NCI-H1930 (cell line): ENCODE data around the gene FAT2.

ENCODE experiments used
- DNase-seq, 2 experiments: peaks; one replicate each; lab custom pipeline; 2025; lab: John Stamatoyannopoulos, UW

Gene FAT2, protein sequence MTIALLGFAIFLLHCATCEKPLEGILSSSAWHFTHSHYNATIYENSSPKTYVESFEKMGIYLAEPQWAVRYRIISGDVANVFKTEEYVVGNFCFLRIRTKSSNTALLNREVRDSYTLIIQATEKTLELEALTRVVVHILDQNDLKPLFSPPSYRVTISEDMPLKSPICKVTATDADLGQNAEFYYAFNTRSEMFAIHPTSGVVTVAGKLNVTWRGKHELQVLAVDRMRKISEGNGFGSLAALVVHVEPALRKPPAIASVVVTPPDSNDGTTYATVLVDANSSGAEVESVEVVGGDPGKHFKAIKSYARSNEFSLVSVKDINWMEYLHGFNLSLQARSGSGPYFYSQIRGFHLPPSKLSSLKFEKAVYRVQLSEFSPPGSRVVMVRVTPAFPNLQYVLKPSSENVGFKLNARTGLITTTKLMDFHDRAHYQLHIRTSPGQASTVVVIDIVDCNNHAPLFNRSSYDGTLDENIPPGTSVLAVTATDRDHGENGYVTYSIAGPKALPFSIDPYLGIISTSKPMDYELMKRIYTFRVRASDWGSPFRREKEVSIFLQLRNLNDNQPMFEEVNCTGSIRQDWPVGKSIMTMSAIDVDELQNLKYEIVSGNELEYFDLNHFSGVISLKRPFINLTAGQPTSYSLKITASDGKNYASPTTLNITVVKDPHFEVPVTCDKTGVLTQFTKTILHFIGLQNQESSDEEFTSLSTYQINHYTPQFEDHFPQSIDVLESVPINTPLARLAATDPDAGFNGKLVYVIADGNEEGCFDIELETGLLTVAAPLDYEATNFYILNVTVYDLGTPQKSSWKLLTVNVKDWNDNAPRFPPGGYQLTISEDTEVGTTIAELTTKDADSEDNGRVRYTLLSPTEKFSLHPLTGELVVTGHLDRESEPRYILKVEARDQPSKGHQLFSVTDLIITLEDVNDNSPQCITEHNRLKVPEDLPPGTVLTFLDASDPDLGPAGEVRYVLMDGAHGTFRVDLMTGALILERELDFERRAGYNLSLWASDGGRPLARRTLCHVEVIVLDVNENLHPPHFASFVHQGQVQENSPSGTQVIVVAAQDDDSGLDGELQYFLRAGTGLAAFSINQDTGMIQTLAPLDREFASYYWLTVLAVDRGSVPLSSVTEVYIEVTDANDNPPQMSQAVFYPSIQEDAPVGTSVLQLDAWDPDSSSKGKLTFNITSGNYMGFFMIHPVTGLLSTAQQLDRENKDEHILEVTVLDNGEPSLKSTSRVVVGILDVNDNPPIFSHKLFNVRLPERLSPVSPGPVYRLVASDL (N-terminal part only)

DNA sequence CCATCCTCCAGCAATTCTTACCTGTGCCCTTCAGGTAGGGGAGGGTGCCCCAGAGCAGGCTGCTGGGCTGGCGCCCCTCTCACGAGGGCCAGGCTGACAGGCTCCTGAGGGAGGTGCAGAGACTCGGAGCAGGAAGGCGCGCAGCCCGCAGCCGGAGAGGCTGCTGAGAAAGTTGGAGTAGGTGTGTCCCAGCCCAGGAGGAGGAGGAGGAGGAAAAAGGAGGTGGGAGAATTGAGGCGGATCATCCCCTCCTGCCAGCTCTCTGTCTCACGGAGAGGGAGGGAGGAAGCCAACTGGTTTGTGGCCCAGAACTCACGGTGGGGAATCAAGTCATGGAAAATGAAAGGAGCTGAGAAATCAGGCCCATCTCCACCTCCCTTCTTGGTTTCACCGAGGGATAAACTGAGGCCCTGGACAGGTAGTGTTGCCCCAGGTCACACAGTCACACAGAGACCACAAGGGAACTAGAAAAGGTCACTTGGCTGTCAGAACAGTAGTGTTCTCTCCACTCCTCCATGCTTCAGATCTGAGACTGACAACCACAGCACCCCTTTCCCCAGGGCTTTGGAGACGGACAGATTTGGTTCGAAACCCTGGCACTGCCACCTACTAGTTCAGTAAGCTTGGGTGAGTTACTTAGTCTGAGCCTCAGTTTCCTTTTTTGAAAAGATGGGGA, at the start of gene FAT2:
Gene FAT2, minus strand, starts transcription at position 188 of the 676 bp plus-strand sequence. CDS start 22,400 bp downstream, outside the sequence.
- DNase-seq: no peak

GRCh38 chr5:151638619-151639018, 47.5 kb upstream of the FAT2 start:
- no peak for DNase-seq

DNA sequence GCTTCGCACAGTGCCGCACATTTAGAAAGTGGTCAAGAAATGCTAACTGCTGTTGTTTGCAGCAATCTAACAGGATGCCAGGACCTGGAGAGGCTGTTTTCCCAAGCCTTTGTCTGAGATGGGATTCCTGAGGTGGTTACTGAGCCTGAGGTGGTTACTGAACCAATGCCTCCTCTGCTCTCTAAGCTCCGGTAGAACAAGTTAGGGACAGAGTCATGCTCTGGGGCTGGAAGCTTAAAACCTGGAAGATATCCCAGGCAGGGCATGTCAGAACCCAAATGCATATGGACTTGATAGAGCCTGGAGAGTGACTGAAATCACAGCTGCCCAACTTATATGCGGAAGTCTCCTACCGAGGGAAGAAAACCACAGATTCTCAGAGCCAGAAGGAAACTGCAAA, 46.5 kb upstream of the FAT2 start:
- no peak for DNase-seq

GRCh38 chr5:151633892-151634291, 42.8 kb upstream of the FAT2 start:
- no peak for DNase-seq

- no peak for DNase-seq
These were observed 41.8 kb upstream of the FAT2 start for GRCh38 chr5:151632941-151633340.

DNA sequence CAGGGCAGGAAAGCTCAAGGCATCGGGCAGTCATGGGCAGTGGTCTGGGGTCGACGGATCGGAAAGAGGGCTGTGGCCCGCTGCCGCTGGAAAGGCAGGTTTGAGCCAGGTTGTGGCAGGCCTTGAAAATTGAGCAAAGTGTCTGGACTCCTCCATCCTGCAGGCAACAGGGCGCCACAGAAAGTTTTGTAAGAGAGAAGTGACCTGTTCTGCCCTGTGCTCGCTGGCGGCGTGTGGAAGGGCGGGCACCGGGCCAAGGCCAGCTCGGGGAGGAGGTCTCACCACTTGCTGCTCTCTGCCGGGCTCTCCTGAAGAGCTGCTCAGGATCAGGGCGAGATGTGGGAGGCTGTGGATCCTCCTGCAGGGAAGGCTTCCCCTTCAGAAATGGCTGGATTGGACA, 41.4 kb upstream of the FAT2 start:
- DNase-seq: no peak

GRCh38 chr5:151631941-151632340, 40.8 kb upstream of the FAT2 start:
- no peak for DNase-seq

GRCh38 chr5:151630088-151630487, 39.0 kb upstream of the FAT2 start:
- DNase-seq: no peak

DNA sequence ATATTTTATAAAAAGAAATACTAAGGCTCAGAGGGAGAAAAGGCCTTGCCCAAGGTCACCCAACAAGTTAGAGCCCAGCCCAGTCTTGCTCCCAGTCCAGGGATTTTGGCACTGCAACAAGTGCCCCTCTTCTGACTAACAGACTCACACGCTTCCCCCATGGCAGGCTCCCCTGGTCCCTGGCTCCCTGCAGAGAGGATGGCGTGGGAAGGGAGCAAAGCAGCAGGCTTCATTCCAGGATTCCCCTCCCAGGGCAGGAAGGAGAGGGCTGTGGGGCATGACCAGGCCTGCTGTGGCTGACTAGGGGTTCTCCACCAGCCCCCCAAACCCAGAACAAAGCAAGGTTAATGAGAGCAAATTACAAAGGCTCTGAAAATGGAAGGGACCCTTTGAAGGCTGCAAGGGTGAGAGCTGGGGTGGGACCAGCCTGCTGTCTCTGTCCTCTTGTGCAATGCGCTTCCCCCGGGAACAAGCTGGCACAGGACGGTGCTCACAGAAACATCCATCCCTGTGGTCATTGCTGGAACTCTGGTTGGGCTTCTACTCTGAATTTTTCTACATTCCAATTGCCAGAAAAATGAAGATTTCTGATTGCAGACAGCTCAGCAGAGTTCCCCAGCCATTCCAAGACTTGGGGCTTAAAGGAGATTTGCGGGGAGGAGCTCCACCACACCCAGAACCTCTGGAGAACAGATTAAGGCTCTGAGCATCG, 37.1 kb upstream of the FAT2 start:
- DNase-seq: no peak

DNA sequence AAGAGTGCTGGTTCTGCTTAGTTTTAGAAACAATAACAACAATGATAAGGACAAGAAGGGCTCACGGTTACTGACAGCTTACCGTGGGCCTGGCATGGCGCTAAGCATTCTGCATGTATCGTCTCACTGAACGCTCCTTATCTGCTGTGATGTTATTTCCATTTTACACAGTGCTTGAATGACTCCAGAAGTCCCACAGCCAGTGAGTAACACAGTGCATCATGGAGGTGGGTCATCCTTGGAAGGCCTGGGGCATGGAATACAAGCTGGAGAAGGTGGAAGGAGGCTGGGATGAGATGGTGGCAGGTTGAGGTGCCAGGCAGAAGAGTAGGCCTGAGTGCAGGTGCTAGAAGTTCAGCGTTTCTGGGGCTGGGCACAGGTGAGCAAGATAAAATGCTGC, 36.5 kb upstream of the FAT2 start:
- no peak for DNase-seq

- no peak for DNase-seq
These were observed 34.2 kb upstream of the FAT2 start for GRCh38 chr5:151625285-151625684.

DNA sequence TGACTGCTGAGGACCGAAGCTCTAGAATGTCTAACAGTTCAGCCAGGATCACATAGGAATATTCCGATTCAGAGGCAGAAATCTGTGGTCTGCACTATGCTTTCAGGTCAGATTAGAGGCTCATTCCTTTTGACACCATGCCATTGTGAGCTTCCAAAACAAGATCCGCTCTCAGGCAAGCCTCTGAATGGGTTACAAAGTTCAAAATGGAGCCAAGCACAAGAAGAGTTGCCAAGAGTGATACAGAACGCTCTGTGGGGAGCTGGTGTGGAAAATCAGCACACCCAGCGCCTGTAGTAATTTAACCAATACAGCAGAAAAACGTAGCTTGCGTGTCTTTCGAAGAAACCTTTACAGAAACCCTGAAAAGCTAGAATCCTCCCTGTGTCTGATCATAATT, 33.3 kb upstream of the FAT2 start:
- no peak for DNase-seq

- no peak for DNase-seq
These were observed 31.4 kb upstream of the FAT2 start for GRCh38 chr5:151622367-151623088.

- no peak for DNase-seq
These were observed 29.3 kb upstream of the FAT2 start for GRCh38 chr5:151620461-151620840.

- DNase-seq: no peak
These were observed 28.8 kb upstream of the FAT2 start for GRCh38 chr5:151619812-151620460.

- DNase-seq: no peak
These were observed 27.8 kb upstream of the FAT2 start for GRCh38 chr5:151618907-151619306.

GRCh38 chr5:151617841-151618710, 26.9 kb upstream of the FAT2 start:
- DNase-seq: no peak

- DNase-seq: no peak
These were observed 26.3 kb upstream of the FAT2 start for GRCh38 chr5:151617383-151617840.

DNA sequence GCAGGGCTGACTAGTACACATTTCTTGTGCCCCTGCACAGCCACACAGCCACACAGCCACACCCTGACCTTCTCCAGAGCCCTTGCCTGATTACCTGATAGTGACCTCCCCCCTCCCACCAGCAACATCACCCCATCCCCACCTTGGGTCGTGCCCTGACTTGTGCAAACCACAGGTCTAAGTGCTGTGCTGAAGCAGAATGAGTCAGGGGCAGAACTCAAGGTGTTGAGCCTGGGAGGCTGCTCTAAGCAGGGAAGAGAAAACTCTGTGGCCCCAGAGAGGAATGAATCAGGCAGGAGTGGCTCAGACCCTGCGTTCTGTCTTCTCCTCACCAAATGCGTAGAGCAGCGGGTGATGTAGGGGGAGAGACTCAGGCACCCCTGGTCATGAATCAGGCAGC, 24.3 kb upstream of the FAT2 start:
- no peak for DNase-seq
